ENCODE results near the gene CBLN3. TPM values are rescaled to one million over a fixed set of nuclear protein-coding genes. Genes with fewer than 3 reads are reported as not detected.

The CBLN3 gene
- polyA plus RNA-seq, 2 of the 4 experiments (the other 2 are of a cell fraction) = 1.1 to 1.3 TPM

GRCh38 chr14:24377126-24377525 lies 52.3 kb downstream of the CBLN3 start:
- no peak for DNase-seq (ENCODE audit: low read depth in 1 of 2, low spot score in 1 of 2)
- Histone ChIP-seq H3K4me3 (no peak overlapping the region), H3K27ac (no peak overlapping the region), H3K9me3 (no peaks in the 10 kb centered on the region), H3K4me1 (no peaks in the 10 kb centered on the region), H3K4me2 (no peak overlapping the region)
- ChIA-PET CTCF (interaction anchor here (1.0 to 3.7 kb wide), 7 partner anchors 20 to 59 kb away, joined by 3 to 20 read pairs (median 4); partner anchors contain the start of gene ADCY4), POLR2A (interaction anchor here (1.1 kb wide), 1 partner anchor 35 kb away, joined by 4 read pairs; no protein-coding TSS in a partner anchor)
- WGBS (ENCODE audit: missing lambda C conversion rate) = 73% methylated on average over 7 of the region's 7 CpGs
- TF ChIP-seq CTCF (IDR thresholded peaks at IDR 0.05) = no peak
- no peak for TF ChIP-seq ATOH8 (CRISPR knock-in tag; IDR thresholded peaks at IDR 0.05; ENCODE audit: low read depth)
- no peak for ATAC-seq
- no peak for FAIRE-seq

Other genes starting within 250 kb of the CBLN3 start
- 37.1 and 45.3 TPM in 2 replicates for gene IPO4, start 240.9 kb downstream of the CBLN3 start, polyA plus RNA-seq (2011; rRNA removed)
- 86.1 to 95.8 TPM (median 91.7 TPM) in 3 replicates for gene IPO4, start 240.9 kb downstream of the CBLN3 start, polyA plus RNA-seq (2017; fragmentation: RNase III; extraction: RNeasy Plus Mini Kit Qiagen cat#74134 plus additional on column Dnase treatment)
- 48.0 and 74.9 TPM in 2 replicates for gene TM9SF1, start 234.2 kb downstream of the CBLN3 start, polyA plus RNA-seq (2011; rRNA removed)
- gene TM9SF1, start 234.2 kb downstream of the CBLN3 start, polyA plus RNA-seq (2017; fragmentation: RNase III; extraction: RNeasy Plus Mini Kit Qiagen cat#74134 plus additional on column Dnase treatment) = 51.5 to 62.2 TPM (median 60.1 TPM) in 3 replicates
- gene TSSK4, start 224.0 kb downstream of the CBLN3 start, polyA plus RNA-seq (2011; rRNA removed) = 0.09 TPM in 1 of 2 replicates, not detected in the other
- gene TSSK4, start 224.0 kb downstream of the CBLN3 start, polyA plus RNA-seq (2017; fragmentation: RNase III; extraction: RNeasy Plus Mini Kit Qiagen cat#74134 plus additional on column Dnase treatment) = 0.13 TPM in 1 of 3 replicates, not detected in the others
- 74.9 and 102 TPM in 2 replicates for gene CHMP4A, start 216.2 kb downstream of the CBLN3 start, polyA plus RNA-seq (2011; rRNA removed)
- 112 to 124 TPM (median 117 TPM) in 3 replicates for gene CHMP4A, start 216.2 kb downstream of the CBLN3 start, polyA plus RNA-seq (2017; fragmentation: RNase III; extraction: RNeasy Plus Mini Kit Qiagen cat#74134 plus additional on column Dnase treatment)
- gene MDP1, start 213.6 kb downstream of the CBLN3 start, polyA plus RNA-seq (2011; rRNA removed) = 31.8 and 38.6 TPM in 2 replicates
- 21.0 to 21.6 TPM (median 21.4 TPM) in 3 replicates for gene MDP1, start 213.6 kb downstream of the CBLN3 start, polyA plus RNA-seq (2017; fragmentation: RNase III; extraction: RNeasy Plus Mini Kit Qiagen cat#74134 plus additional on column Dnase treatment)
- gene NEDD8, start 197.3 kb downstream of the CBLN3 start, polyA plus RNA-seq (2011; rRNA removed) = 381 and 433 TPM in 2 replicates
- 561 to 594 TPM (median 589 TPM) in 3 replicates for gene NEDD8, start 197.3 kb downstream of the CBLN3 start, polyA plus RNA-seq (2017; fragmentation: RNase III; extraction: RNeasy Plus Mini Kit Qiagen cat#74134 plus additional on column Dnase treatment)
- gene GMPR2, start 196.7 kb downstream of the CBLN3 start, polyA plus RNA-seq (2011; rRNA removed) = 91.7 and 108 TPM in 2 replicates
- gene GMPR2, start 196.7 kb downstream of the CBLN3 start, polyA plus RNA-seq (2017; fragmentation: RNase III; extraction: RNeasy Plus Mini Kit Qiagen cat#74134 plus additional on column Dnase treatment) = 64.8 to 71.2 TPM (median 70.0 TPM) in 3 replicates
- gene TINF2, start 187.0 kb downstream of the CBLN3 start, polyA plus RNA-seq (2011; rRNA removed) = 51.3 and 73.0 TPM in 2 replicates
- gene TINF2, start 187.0 kb downstream of the CBLN3 start, polyA plus RNA-seq (2017; fragmentation: RNase III; extraction: RNeasy Plus Mini Kit Qiagen cat#74134 plus additional on column Dnase treatment) = 33.1 to 44.5 TPM (median 38.5 TPM) in 3 replicates
- gene TGM1, start 166.5 kb downstream of the CBLN3 start, polyA plus RNA-seq (2011; rRNA removed) = 0.61 and 1.7 TPM in 2 replicates
- gene TGM1, start 166.5 kb downstream of the CBLN3 start, polyA plus RNA-seq (2017; fragmentation: RNase III; extraction: RNeasy Plus Mini Kit Qiagen cat#74134 plus additional on column Dnase treatment) = 1.3 to 1.8 TPM (median 1.4 TPM) in 3 replicates
- gene RABGGTA, start 158.1 kb downstream of the CBLN3 start, polyA plus RNA-seq (2011; rRNA removed) = 18.6 and 22.4 TPM in 2 replicates
- gene RABGGTA, start 158.1 kb downstream of the CBLN3 start, polyA plus RNA-seq (2017; fragmentation: RNase III; extraction: RNeasy Plus Mini Kit Qiagen cat#74134 plus additional on column Dnase treatment) = 17.2 to 23.1 TPM (median 21.9 TPM) in 3 replicates
- gene DHRS1, start 129.9 kb downstream of the CBLN3 start, polyA plus RNA-seq (2011; rRNA removed) = 17.4 and 17.9 TPM in 2 replicates
- gene DHRS1, start 129.9 kb downstream of the CBLN3 start, polyA plus RNA-seq (2017; fragmentation: RNase III; extraction: RNeasy Plus Mini Kit Qiagen cat#74134 plus additional on column Dnase treatment) = 13.8 to 15.2 TPM (median 15.1 TPM) in 3 replicates
- 16.5 and 23.6 TPM in 2 replicates for gene NOP9, start 129.8 kb downstream of the CBLN3 start, polyA plus RNA-seq (2011; rRNA removed)
- 23.0 to 24.5 TPM (median 24.2 TPM) in 3 replicates for gene NOP9, start 129.8 kb downstream of the CBLN3 start, polyA plus RNA-seq (2017; fragmentation: RNase III; extraction: RNeasy Plus Mini Kit Qiagen cat#74134 plus additional on column Dnase treatment)
- gene CIDEB, start 121.7 kb downstream of the CBLN3 start, polyA plus RNA-seq (2011; rRNA removed) = 0.31 and 0.32 TPM in 2 replicates
- 0.33 to 0.99 TPM (median 0.79 TPM) in 3 replicates for gene CIDEB, start 121.7 kb downstream of the CBLN3 start, polyA plus RNA-seq (2017; fragmentation: RNase III; extraction: RNeasy Plus Mini Kit Qiagen cat#74134 plus additional on column Dnase treatment)
- gene LTB4R2, start 119.5 kb downstream of the CBLN3 start, polyA plus RNA-seq (2011; rRNA removed) = 5.8 and 7.6 TPM in 2 replicates
- 8.4 to 9.9 TPM (median 8.6 TPM) in 3 replicates for gene LTB4R2, start 119.5 kb downstream of the CBLN3 start, polyA plus RNA-seq (2017; fragmentation: RNase III; extraction: RNeasy Plus Mini Kit Qiagen cat#74134 plus additional on column Dnase treatment)
- gene LTB4R, start 118.2 kb downstream of the CBLN3 start, polyA plus RNA-seq (2011; rRNA removed) = 10.2 and 13.2 TPM in 2 replicates
- 8.3 to 9.4 TPM (median 8.3 TPM) in 3 replicates for gene LTB4R, start 118.2 kb downstream of the CBLN3 start, polyA plus RNA-seq (2017; fragmentation: RNase III; extraction: RNeasy Plus Mini Kit Qiagen cat#74134 plus additional on column Dnase treatment)
- gene ADCY4, start 94.6 kb downstream of the CBLN3 start, polyA plus RNA-seq (2011; rRNA removed) = not detected in 2 replicates
- not detected in 3 replicates for gene ADCY4, start 94.6 kb downstream of the CBLN3 start, polyA plus RNA-seq (2017; fragmentation: RNase III; extraction: RNeasy Plus Mini Kit Qiagen cat#74134 plus additional on column Dnase treatment)
- not detected in 2 replicates for gene RIPK3, start 89.7 kb downstream of the CBLN3 start, polyA plus RNA-seq (2011; rRNA removed)
- not detected in 3 replicates for gene RIPK3, start 89.7 kb downstream of the CBLN3 start, polyA plus RNA-seq (2017; fragmentation: RNase III; extraction: RNeasy Plus Mini Kit Qiagen cat#74134 plus additional on column Dnase treatment)
- gene NFATC4, start 61.5 kb downstream of the CBLN3 start, polyA plus RNA-seq (2011; rRNA removed) = 0.32 and 0.62 TPM in 2 replicates
- gene NFATC4, start 61.5 kb downstream of the CBLN3 start, polyA plus RNA-seq (2017; fragmentation: RNase III; extraction: RNeasy Plus Mini Kit Qiagen cat#74134 plus additional on column Dnase treatment) = 0.04 to 0.25 TPM (median 0.10 TPM) in 3 replicates
- gene NYNRIN, start 30.7 kb downstream of the CBLN3 start, polyA plus RNA-seq (2011; rRNA removed) = 0.44 and 0.60 TPM in 2 replicates
- 0.17 to 0.29 TPM (median 0.19 TPM) in 3 replicates for gene NYNRIN, start 30.7 kb downstream of the CBLN3 start, polyA plus RNA-seq (2017; fragmentation: RNase III; extraction: RNeasy Plus Mini Kit Qiagen cat#74134 plus additional on column Dnase treatment)
- 19.0 and 25.0 TPM in 2 replicates for gene KHNYN, start 286 bp upstream of the CBLN3 start, polyA plus RNA-seq (2011; rRNA removed)
- gene KHNYN, start 286 bp upstream of the CBLN3 start, polyA plus RNA-seq (2017; fragmentation: RNase III; extraction: RNeasy Plus Mini Kit Qiagen cat#74134 plus additional on column Dnase treatment) = 23.5 to 26.4 TPM (median 25.2 TPM) in 3 replicates
- gene SDR39U1, start 13.1 kb upstream of the CBLN3 start, polyA plus RNA-seq (2011; rRNA removed) = 57.3 and 64.4 TPM in 2 replicates
- gene SDR39U1, start 13.1 kb upstream of the CBLN3 start, polyA plus RNA-seq (2017; fragmentation: RNase III; extraction: RNeasy Plus Mini Kit Qiagen cat#74134 plus additional on column Dnase treatment) = 48.1 to 61.1 TPM (median 57.6 TPM) in 3 replicates
- not detected in 2 replicates for gene CMA1, start 78.6 kb upstream of the CBLN3 start, polyA plus RNA-seq (2011; rRNA removed)
- not detected in 3 replicates for gene CMA1, start 78.6 kb upstream of the CBLN3 start, polyA plus RNA-seq (2017; fragmentation: RNase III; extraction: RNeasy Plus Mini Kit Qiagen cat#74134 plus additional on column Dnase treatment)
- gene CTSG, start 146.6 kb upstream of the CBLN3 start, polyA plus RNA-seq (2011; rRNA removed) = not detected in 2 replicates
- not detected in 3 replicates for gene CTSG, start 146.6 kb upstream of the CBLN3 start, polyA plus RNA-seq (2017; fragmentation: RNase III; extraction: RNeasy Plus Mini Kit Qiagen cat#74134 plus additional on column Dnase treatment)
- gene GZMH, start 180.0 kb upstream of the CBLN3 start, polyA plus RNA-seq (2011; rRNA removed) = not detected in 2 replicates
- gene GZMH, start 180.0 kb upstream of the CBLN3 start, polyA plus RNA-seq (2017; fragmentation: RNase III; extraction: RNeasy Plus Mini Kit Qiagen cat#74134 plus additional on column Dnase treatment) = not detected in 3 replicates
- gene GZMB, start 204.5 kb upstream of the CBLN3 start, polyA plus RNA-seq (2011; rRNA removed) = not detected in 2 replicates
- not detected in 3 replicates for gene GZMB, start 204.5 kb upstream of the CBLN3 start, polyA plus RNA-seq (2017; fragmentation: RNase III; extraction: RNeasy Plus Mini Kit Qiagen cat#74134 plus additional on column Dnase treatment)

All from A549 (cell line).